ENCODE measurements around the gene ARID1B.

ARID1B gene

GRCh38 chr6:157047951-157048350 lies 270.8 kb downstream of the ARID1B start:
- in situ Hi-C loops (cut with HindIII; ENCODE audit: low sequenced_read_pairs) = no loop called here
- DNase-seq (ENCODE audit: low read depth, low spot score) = no peak
- no peak for TF ChIP-seq CTCF (IDR thresholded peaks at IDR 0.05; ENCODE audit: low read depth, low read length)
- H3K4me3 ChIP-seq (ENCODE audit: low read depth, low read length) = no peak overlapping the region

- no peak for DNase-seq (ENCODE audit: low read depth, low spot score)
- in situ Hi-C loops (cut with HindIII; ENCODE audit: low sequenced_read_pairs) = no loop called here
- TF ChIP-seq CTCF (IDR thresholded peaks at IDR 0.05; ENCODE audit: low read depth, low read length) = no peak
- no peak overlapping the region for H3K4me3 ChIP-seq (ENCODE audit: low read depth, low read length)
Observed at GRCh38 chr6:157049133-157049532, 272.0 kb downstream of the ARID1B start.

GRCh38 chr6:157050537-157051265 lies 273.5 kb downstream of the ARID1B start:
- in situ Hi-C loops (cut with HindIII; ENCODE audit: low sequenced_read_pairs) = no loop called here
- no peak overlapping the region for H3K4me3 ChIP-seq (ENCODE audit: low read depth, low read length)
- DNase-seq (ENCODE audit: low read depth, low spot score) = no peak
- TF ChIP-seq CTCF (IDR thresholded peaks at IDR 0.05; ENCODE audit: low read depth, low read length) = no peak

GRCh38 chr6:157054531-157054979 lies 277.4 kb downstream of the ARID1B start:
- no peak overlapping the region for H3K4me3 ChIP-seq (ENCODE audit: low read depth, low read length)
- in situ Hi-C loops (cut with HindIII; ENCODE audit: low sequenced_read_pairs) = no loop called here
- DNase-seq (ENCODE audit: low read depth, low spot score) = no peak
- no peak for TF ChIP-seq CTCF (IDR thresholded peaks at IDR 0.05; ENCODE audit: low read depth, low read length)

- in situ Hi-C loops (cut with HindIII; ENCODE audit: low sequenced_read_pairs) = no loop called here
- H3K4me3 ChIP-seq (ENCODE audit: low read depth, low read length) = no peak overlapping the region
- TF ChIP-seq CTCF (IDR thresholded peaks at IDR 0.05; ENCODE audit: low read depth, low read length) = no peak
- no peak for DNase-seq (ENCODE audit: low read depth, low spot score)
Observed at GRCh38 chr6:157055863-157056262, 278.7 kb downstream of the ARID1B start.

GRCh38 chr6:157056275-157056674 lies 279.1 kb downstream of the ARID1B start:
- TF ChIP-seq CTCF (IDR thresholded peaks at IDR 0.05; ENCODE audit: low read depth, low read length) = no peak
- DNase-seq (ENCODE audit: low read depth, low spot score) = no peak
- H3K4me3 ChIP-seq (ENCODE audit: low read depth, low read length) = no peak overlapping the region
- in situ Hi-C loops (cut with HindIII; ENCODE audit: low sequenced_read_pairs) = no loop called here
